GM12864 (cell line): ENCODE results near the gene GIT1.
"Not testable (repeated sequence)": the region's sequence is repeated elsewhere in the genome, so short reads cannot be mapped to it uniquely, and the experiment has no call there.

Experiments
- DNase-seq: peaks from one replicate; pipeline ENCODE4 v3.0.0-alpha.2; 2011; ENCODE audit warnings: low read depth
- H3K4me3 ChIP-seq: 2 replicates; pipeline ENCODE4 v1.5.1; 2011; ENCODE audit warnings: mild to moderate bottlenecking, low read depth, low read length, control low read depth
- CTCF ChIP-seq: IDR thresholded peaks from 2 replicates; pipeline ENCODE4 v1.5.1; 2011; ENCODE audit warnings: low read depth, mild to moderate bottlenecking, moderate library complexity, low read length, control low read depth, inconsistent platforms; ENCODE audit errors: missing control alignments

Gene GIT1

GRCh38 chr17:29563816-29564215, 25.6 kb downstream of the GIT1 start:
- TF ChIP-seq CTCF = no peak
- DNase-seq = no peak
- no peak overlapping the region for H3K4me3 ChIP-seq

GRCh38 chr17:29562615-29563014, 26.8 kb downstream of the GIT1 start:
- no peak overlapping the region for H3K4me3 ChIP-seq
- TF ChIP-seq CTCF = no peak
- no peak for DNase-seq

GRCh38 chr17:29561554-29562517, 27.6 kb downstream of the GIT1 start:
- no peak overlapping the region for H3K4me3 ChIP-seq
- no peak for TF ChIP-seq CTCF
- no peak for DNase-seq

GRCh38 chr17:29560316-29560715, 29.1 kb downstream of the GIT1 start:
- DNase-seq = no peak
- no peak overlapping the region for H3K4me3 ChIP-seq
- no peak for TF ChIP-seq CTCF

- no peak overlapping the region for H3K4me3 ChIP-seq
- DNase-seq = no peak
- no peak for TF ChIP-seq CTCF
Observed at GRCh38 chr17:29559640-29560039, 29.8 kb downstream of the GIT1 start.

- H3K4me3 ChIP-seq, DNase-seq: not testable (repeated sequence)
Observed at GRCh38 chr17:29558139-29558538, 31.3 kb downstream of the GIT1 start.

- no peak for TF ChIP-seq CTCF
- no peak for DNase-seq
- H3K4me3 ChIP-seq = no peak overlapping the region
Observed at GRCh38 chr17:29557739-29558116, 31.7 kb downstream of the GIT1 start.
